OCI-LY7 (cell line): ENCODE results near the gene BIRC2. TPM values are rescaled to one million over a fixed set of nuclear protein-coding genes. Genes with fewer than 3 reads are reported as not detected.

ENCODE experiments used
- BruUV-seq: library from RNA; stranded (reverse); fragments of 400-500 nt; replicated peaks from 2 replicates; lab custom pipeline; 2021; lab: Mats Ljungman, UMichigan
- CTCF ChIA-PET: fragments of 300-600 bp; sonication (Branson Sonifier 250); formaldehyde crosslinking; loops from one replicate; lab custom pipeline; 2022; ENCODE audit warnings: antibody characterized with exemption; ENCODE audit not compliant: unreplicated experiment; lab: Charles Lee
- POLR2A ChIA-PET: fragments of 300-600 bp; sonication (Branson Sonifier 250); formaldehyde crosslinking; loops from one replicate; lab custom pipeline; 2022; ENCODE audit warnings: antibody characterized with exemption; lab: Charles Lee
- DNase-seq: peaks from one replicate; pipeline ENCODE4 v3.0.0-alpha.2; 2015; ENCODE audit warnings: low spot score
- H2AFZ ChIP-seq: fragments of 200-600 bp; sonication (generic), shearing (Covaris generic); 2 replicates; pipeline ENCODE4 v1.6.1; 2014; ENCODE audit warnings: mild to moderate bottlenecking, antibody characterized with exemption, low read length, moderate library complexity
- H3K27ac ChIP-seq: fragments of 200-600 bp; sonication (generic); 2 replicates; pipeline ENCODE4 v1.5.1; 2014; ENCODE audit warnings: mixed run types, low read depth, mild to moderate bottlenecking, moderate library complexity, low read length, inconsistent platforms; ENCODE audit not compliant: poor library complexity, severe bottlenecking
- H3K36me3 ChIP-seq: fragments of 200-600 bp; sonication (generic); 2 replicates; pipeline ENCODE4 v1.6.1; 2014; ENCODE audit warnings: mild to moderate bottlenecking, antibody characterized with exemption, low read length, moderate library complexity, mixed read lengths; ENCODE audit not compliant: insufficient read depth
- H3K4me1 ChIP-seq: fragments of 200-600 bp; sonication (generic); 2 replicates; pipeline ENCODE4 v1.5.1; 2014; ENCODE audit warnings: mild to moderate bottlenecking, low read length; ENCODE audit not compliant: insufficient read depth, poor library complexity, severe bottlenecking
- H3K4me2 ChIP-seq: fragments of 200-600 bp; sonication (generic); 2 replicates; pipeline ENCODE4 v1.6.1; 2014; ENCODE audit warnings: mild to moderate bottlenecking, low read length
- H3K4me3 ChIP-seq: fragments of 200-600 bp; sonication (generic); 2 replicates; pipeline ENCODE4 v1.5.1; 2014; ENCODE audit warnings: mild to moderate bottlenecking, low read depth, low read length; ENCODE audit not compliant: poor library complexity, severe bottlenecking
- H3K79me2 ChIP-seq: fragments of 200-600 bp; sonication (generic); 2 replicates; pipeline ENCODE4 v1.6.1; 2016; ENCODE audit warnings: low read depth, mild to moderate bottlenecking, low read length, moderate library complexity, mixed read lengths; ENCODE audit not compliant: insufficient read depth
- H3K9me2 ChIP-seq: fragments of 200-600 bp; sonication (generic); 2 replicates; pipeline ENCODE4 v1.6.1; 2016; ENCODE audit warnings: mild to moderate bottlenecking, low read length, mixed read lengths; ENCODE audit not compliant: insufficient read depth
- H3K9me3 ChIP-seq: fragments of 200-600 bp; sonication (generic); 2 replicates; pipeline ENCODE4 v1.6.1; 2014; ENCODE audit warnings: mild to moderate bottlenecking, mixed run types, low read length, mixed read lengths
- H4K20me1 ChIP-seq: fragments of 200-600 bp; sonication (generic); 2 replicates; pipeline ENCODE4 v1.6.1; 2014; ENCODE audit warnings: mild to moderate bottlenecking, antibody characterized with exemption, low read length, moderate library complexity, mixed read lengths; ENCODE audit not compliant: insufficient read depth
- EZH2phosphoT487 ChIP-seq: fragments of 200-600 bp; sonication (generic); IDR thresholded peaks from 2 replicates; pipeline ENCODE4 v1.6.1; 2018; ENCODE audit warnings: low read depth, borderline replicate concordance, mild to moderate bottlenecking, mixed run types, antibody characterized with exemption, low read length, moderate library complexity, mixed read lengths
- intact Hi-C: fragments of 100-400 bp; cut with micrococcal nuclease; formaldehyde crosslinking; loops from one replicate; pipeline ENCODE4 v1.10.0; 2022; ENCODE audit not compliant: unreplicated experiment
- total RNA-seq, 2 experiments: library from RNA; depleted of rRNA in 1 of 2; stranded (reverse); fragments of >200 nt in 1 of 2; shearing (Covaris generic) in 1 of 2; gene quantifications; 2 replicates each; pipeline ENCODE4 v1.2.3, GENCODE V29; 2014 to 2022
- TF ChIP-seq, protein P1 (sequence below): fragments of 200-600 bp; sonication (generic); conservative IDR thresholded peaks from 2 replicates; pipeline ENCODE4 v1.5.1; 2014; ENCODE audit warnings: mild to moderate bottlenecking, antibody characterized with exemption, low read length, moderate library complexity, mixed read lengths

Gene BIRC2
- total RNA-seq, 2 experiments from 2014 or later, result 36.1 to 38.0 TPM

DNA sequence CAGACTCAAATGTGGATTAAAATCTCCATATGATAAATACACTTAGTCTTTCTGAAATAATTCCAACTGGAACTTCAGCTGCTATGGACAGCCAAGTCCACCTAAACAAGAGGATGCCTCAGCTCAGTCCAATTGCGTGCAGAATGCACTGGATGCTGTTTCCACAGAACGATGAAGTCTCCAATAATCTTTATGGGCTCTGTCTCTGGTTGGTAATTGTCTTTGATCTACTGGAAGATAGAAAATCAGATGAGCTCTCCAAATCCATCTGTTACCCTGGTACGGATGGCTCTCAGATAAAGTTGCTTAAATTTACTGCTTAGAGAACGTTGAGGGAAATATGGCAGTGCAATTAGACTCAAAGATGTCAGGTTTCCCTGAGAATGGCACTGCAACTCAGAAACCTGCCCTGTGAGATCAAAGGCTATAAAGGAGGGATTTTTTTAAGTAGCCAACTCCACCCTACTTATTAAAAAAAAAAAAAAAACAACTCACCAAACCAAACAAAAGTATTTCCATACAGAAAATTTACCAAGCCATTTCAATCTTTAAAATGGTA lies 30.6 kb upstream of the BIRC2 start:
- Histone ChIP-seq H3K4me2 (peak overlapping the region; percentile 79), H4K20me1 (no peaks in the 10 kb centered on the region), H3K4me3 (peak overlapping the region; percentile 91), H3K9me3 (no peaks in the 10 kb centered on the region), H3K27ac (peak overlapping the region; percentile 92), H3K4me1 (peaks cover 62% of the 10 kb centered on the region), H3K9me2 (no peaks in the 10 kb centered on the region), H3K79me2 (peaks cover 40% of the 10 kb centered on the region), H3K36me3 (peaks cover 17% of the 10 kb centered on the region; the same call in 1 of the 2 replicates), H2AFZ (peak overlapping the region; percentile 48; the same call in 1 of the 2 replicates)
- TSS peak; percentile 97 for BruUV-seq
- intact Hi-C loops, result loop anchor here (2.0 kb wide), 1 partner anchor 30 kb away; the partner anchor contains the start of gene BIRC2
- ChIA-PET CTCF (interaction anchor here (2.2 kb wide), 1 partner anchor 22 kb away, joined by 8 read pairs; no protein-coding TSS in a partner anchor), POLR2A (interaction anchor here (0.6 to 12.5 kb wide), 9 partner anchors 9 to 238 kb away, joined by 3 to 102 read pairs (median 4); no protein-coding TSS in a partner anchor)
- DNase-seq, result peak; percentile 50
- TF ChIP-seq, protein P1, sequence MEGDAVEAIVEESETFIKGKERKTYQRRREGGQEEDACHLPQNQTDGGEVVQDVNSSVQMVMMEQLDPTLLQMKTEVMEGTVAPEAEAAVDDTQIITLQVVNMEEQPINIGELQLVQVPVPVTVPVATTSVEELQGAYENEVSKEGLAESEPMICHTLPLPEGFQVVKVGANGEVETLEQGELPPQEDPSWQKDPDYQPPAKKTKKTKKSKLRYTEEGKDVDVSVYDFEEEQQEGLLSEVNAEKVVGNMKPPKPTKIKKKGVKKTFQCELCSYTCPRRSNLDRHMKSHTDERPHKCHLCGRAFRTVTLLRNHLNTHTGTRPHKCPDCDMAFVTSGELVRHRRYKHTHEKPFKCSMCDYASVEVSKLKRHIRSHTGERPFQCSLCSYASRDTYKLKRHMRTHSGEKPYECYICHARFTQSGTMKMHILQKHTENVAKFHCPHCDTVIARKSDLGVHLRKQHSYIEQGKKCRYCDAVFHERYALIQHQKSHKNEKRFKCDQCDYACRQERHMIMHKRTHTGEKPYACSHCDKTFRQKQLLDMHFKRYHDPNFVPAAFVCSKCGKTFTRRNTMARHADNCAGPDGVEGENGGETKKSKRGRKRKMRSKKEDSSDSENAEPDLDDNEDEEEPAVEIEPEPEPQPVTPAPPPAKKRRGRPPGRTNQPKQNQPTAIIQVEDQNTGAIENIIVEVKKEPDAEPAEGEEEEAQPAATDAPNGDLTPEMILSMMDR, result no peak
- TF ChIP-seq EZH2phosphoT487, result no peak

DNA sequence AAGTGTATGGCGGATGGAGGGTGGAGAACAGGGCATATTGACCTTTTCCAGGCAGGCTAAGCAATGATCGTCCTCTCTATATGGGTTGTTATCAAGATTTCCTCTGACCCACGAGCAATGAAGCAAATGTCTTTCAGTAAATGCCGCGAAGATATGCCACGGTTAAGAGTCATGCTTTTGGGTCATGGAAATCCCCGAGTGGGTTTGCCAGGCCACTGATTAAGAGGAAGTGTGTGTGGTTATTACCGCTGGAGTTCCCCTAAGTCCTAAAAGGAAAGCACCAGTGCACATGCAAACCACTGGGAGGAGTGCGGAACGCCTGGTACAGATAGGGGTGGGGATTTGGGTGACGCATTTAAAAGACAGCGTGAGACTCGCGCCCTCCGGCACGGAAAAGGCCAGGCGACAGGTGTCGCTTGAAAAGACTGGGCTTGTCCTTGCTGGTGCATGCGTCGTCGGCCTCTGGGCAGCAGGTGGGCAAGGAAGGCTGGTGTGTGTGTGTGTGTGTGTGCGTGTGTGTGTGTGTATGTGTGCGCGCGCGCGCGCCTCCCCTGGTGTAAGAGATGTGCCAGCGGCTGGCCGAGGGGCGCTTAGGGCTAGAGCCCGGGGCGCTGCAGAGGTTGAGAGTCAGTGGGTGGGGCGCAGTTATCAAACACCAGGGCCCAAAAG lies 29.8 kb upstream of the BIRC2 start, which contains the start of gene BIRC3:
BIRC3 (plus strand) TSS at position 386 of the 669 bp plus-strand sequence. CDS start 7,026 bp downstream, outside the sequence.
- intact Hi-C loops, result loop anchor here (1.0 to 2.0 kb wide), 4 partner anchors 23 to 135 kb away; partner anchors contain the start of genes BIRC2 and TMEM123
- Histone ChIP-seq H2AFZ (peak within 1 kb of the TSS; percentile 48; the same call in 1 of the 2 replicates), H3K79me2 (peaks cover 48% of the 10 kb centered on the region), H3K27ac (peak within 1 kb of the TSS; percentile 92), H3K36me3 (peaks cover 25% of the 10 kb centered on the region; the same call in 1 of the 2 replicates), H4K20me1 (no peaks in the 10 kb centered on the region), H3K4me1 (peaks cover 69% of the 10 kb centered on the region), H3K9me3 (no peaks in the 10 kb centered on the region), H3K4me2 (peak within 1 kb of the TSS; percentile 79), H3K4me3 (peak within 1 kb of the TSS; percentile 91), H3K9me2 (no peaks in the 10 kb centered on the region)
- CTCF ChIA-PET, result interaction anchor here (1.3 to 2.2 kb wide), 2 partner anchors 23 to 297 kb away, joined by 3 to 8 read pairs; no protein-coding TSS in a partner anchor
- POLR2A ChIA-PET, result interaction anchor here (1.2 to 12.5 kb wide), 4 partner anchors 10 to 50 kb away, joined by 3 to 102 read pairs (median 40); no protein-coding TSS in a partner anchor
- DNase-seq, result peak; percentile 98
- no TSS peak for BruUV-seq
- TF ChIP-seq EZH2phosphoT487, result no peak
- TF ChIP-seq, protein P1, result 0 out of 2 replicates have a peak, but pooled peaks have one; percentile 42
